HUES64 (cell line): ENCODE measurements around the gene EMB. TPM values are rescaled to one million over a fixed set of nuclear protein-coding genes. Genes with fewer than 3 reads are reported as not detected.
"Not testable (repeated sequence)": the region's sequence is repeated elsewhere in the genome, so short reads cannot be mapped to it uniquely, and the experiment has no call there.

ENCODE experiments used
- H3K27ac ChIP-seq: 2 replicates; pipeline ENCODE4 v1.7.0; 2013; ENCODE audit warnings: low read depth, low read length, inconsistent platforms
- H3K27me3 ChIP-seq: 2 replicates; pipeline ENCODE4 v1.6.1; 2013; ENCODE audit warnings: mild to moderate bottlenecking, low read length; ENCODE audit not compliant: insufficient read depth
- H3K36me3 ChIP-seq: 2 replicates; pipeline ENCODE4 v1.6.1; 2013; ENCODE audit warnings: mild to moderate bottlenecking, low read length; ENCODE audit not compliant: insufficient read depth
- H3K4me1 ChIP-seq: 2 replicates; pipeline ENCODE4 v1.6.1; 2013; ENCODE audit warnings: mild to moderate bottlenecking, low read length, moderate library complexity; ENCODE audit not compliant: insufficient read depth
- H3K4me3 ChIP-seq: 2 replicates; pipeline ENCODE4 v1.5.1; 2013; ENCODE audit warnings: mild to moderate bottlenecking, low read length, moderate library complexity
- H3K9ac ChIP-seq: 2 replicates; pipeline ENCODE4 v1.6.1; 2013; ENCODE audit warnings: mild to moderate bottlenecking, low read depth, low read length
- H3K9me3 ChIP-seq: 2 replicates; pipeline ENCODE4 v1.6.1; 2013; ENCODE audit warnings: low read depth, low read length; ENCODE audit not compliant: insufficient read depth
- WGBS: fragments of 150-250, 120-280 bp; methylation state at CpG from one replicate; pipeline ENCODE4 v1.1.7; 2013; ENCODE audit warnings: missing lambda C conversion rate; 5-methylcytosine and 5-hydroxymethylcytosine counted together
- polyA plus RNA-seq, 2 experiments: library from polyadenylated mRNA; stranded (reverse); fragments of 50-300 nt; gene quantifications; one replicate each; pipeline ENCODE4 v1.2.3, GENCODE V29; 2013

The EMB gene, protein sequence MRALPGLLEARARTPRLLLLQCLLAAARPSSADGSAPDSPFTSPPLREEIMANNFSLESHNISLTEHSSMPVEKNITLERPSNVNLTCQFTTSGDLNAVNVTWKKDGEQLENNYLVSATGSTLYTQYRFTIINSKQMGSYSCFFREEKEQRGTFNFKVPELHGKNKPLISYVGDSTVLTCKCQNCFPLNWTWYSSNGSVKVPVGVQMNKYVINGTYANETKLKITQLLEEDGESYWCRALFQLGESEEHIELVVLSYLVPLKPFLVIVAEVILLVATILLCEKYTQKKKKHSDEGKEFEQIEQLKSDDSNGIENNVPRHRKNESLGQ
- polyA plus RNA-seq (2013, experiment 1 of 2) = 19.9 TPM
- 23.7 TPM for polyA plus RNA-seq (2013, experiment 2 of 2)

GRCh38 chr5:50440651-50441492 lies at the start of gene EMB:
Gene EMB (minus strand): TSS chr5:50441288. CDS start chr5:50441151, 137 bp downstream.
- Histone ChIP-seq H3K9me3 (no peaks in the 10 kb centered on the region), H3K36me3 (no peaks in the 10 kb centered on the region), H3K4me1 (peaks cover 9% of the 10 kb centered on the region), H3K9ac (peak within 1 kb of the TSS; percentile 90), H3K4me3 (peak within 1 kb of the TSS; percentile 86), H3K27ac (peak within 1 kb of the TSS; percentile 67), H3K27me3 (no peaks in the 10 kb centered on the region)
- under 1% methylated on average over 80 of the region's 80 CpGs for WGBS

DNA sequence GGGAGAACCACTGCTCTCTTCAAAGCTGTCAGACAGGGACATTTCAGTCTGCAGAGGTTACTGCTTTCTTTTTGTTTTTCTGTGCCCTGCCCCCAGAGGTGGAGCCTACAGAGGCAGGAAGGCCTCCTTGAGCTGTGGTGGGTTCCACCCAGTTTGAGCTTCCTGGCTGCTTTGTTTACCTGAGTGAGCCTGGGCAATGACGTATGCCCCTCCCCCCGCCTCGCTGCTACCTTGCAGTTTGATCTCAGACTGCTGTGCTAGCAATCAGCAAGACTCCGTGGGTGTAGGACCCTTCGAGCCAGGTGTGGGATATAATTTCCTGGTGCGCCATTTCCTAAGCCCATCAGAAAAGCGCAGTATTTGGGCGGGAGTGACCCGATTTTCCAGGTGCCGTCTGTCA lies 48.4 kb upstream of the EMB start:
- peaks cover 16% of the 10 kb centered on the region for H3K9me3 ChIP-seq
- not testable (repeated sequence) for H3K27me3 ChIP-seq, H3K4me3 ChIP-seq, H3K9ac ChIP-seq, H3K4me1 ChIP-seq, H3K27ac ChIP-seq, H3K36me3 ChIP-seq
- WGBS = 94% methylated on average over 10 of the region's 10 CpGs

DNA sequence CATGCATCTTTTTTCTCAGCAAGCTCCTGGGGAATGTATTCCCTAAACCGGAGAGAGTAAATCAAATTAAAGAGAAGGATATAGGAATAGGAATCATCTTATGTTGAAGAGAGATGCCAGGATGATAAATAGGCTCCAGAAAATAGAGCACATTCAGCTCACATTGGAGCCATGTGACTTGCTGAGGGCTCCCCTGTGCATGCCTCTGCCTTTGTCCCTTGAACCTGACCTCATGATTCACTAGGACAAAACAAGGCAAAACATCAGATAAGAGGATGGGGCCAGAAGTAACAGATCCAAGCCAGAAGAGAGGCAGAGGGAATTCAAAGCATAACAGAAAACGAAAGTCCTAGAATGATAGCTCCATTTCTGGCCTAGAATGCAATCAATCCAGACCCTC lies 37.7 kb upstream of the EMB start:
- not testable (repeated sequence) for H3K27me3 ChIP-seq, H3K4me1 ChIP-seq, H3K9ac ChIP-seq, H3K4me3 ChIP-seq, H3K9me3 ChIP-seq, H3K27ac ChIP-seq, H3K36me3 ChIP-seq
- 93% methylated on average over 2 of the region's 2 CpGs for WGBS

DNA sequence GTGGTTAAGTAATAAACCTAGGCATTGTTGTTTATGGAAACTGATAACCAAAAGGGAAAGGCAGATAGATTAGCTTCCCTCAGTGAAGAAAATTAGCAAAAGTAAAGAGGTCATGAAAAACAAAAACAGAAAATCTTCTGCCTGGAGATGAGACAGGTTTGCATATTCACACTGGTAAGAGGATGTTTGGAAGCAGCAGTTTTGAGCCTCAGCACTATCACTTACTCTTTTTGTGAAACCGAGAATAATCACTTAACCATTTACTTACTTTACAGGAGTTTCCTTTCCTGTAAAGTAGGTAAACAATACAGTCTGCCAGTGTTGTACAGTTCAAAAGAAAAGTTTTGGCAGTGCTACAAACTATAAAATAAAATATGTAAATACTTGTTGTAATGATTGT lies 35.5 kb upstream of the EMB start:
- H3K9me3 ChIP-seq = peaks cover 16% of the 10 kb centered on the region
- H3K27ac ChIP-seq = no peak overlapping the region

DNA sequence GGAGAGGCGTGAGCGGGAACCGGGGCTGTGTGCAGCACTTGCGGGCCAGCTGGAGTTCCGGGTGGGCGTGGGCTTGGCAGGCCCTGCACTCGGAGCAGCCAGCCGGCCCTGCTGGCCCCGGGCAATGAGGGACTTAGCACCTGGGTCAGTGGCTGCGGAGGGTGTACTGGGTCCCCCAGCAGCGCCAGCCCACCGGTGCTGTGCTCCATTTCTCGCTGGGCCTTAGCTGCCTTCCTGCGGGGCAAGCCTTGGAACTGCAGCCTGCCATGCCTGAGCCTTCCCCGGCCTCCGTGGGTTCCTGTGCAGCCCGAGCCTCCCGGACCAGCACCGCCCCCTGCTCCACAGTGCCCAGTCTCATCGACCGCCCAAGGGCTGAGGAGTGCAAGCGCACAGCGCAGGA lies 23.9 kb upstream of the EMB start:
- H3K9me3 ChIP-seq, H3K4me1 ChIP-seq, H3K27me3 ChIP-seq, H3K4me3 ChIP-seq, H3K27ac ChIP-seq, H3K36me3 ChIP-seq, H3K9ac ChIP-seq: not testable (repeated sequence)
- WGBS = 95% methylated on average over 23 of the region's 23 CpGs

More for the DNA sequence above, 35.5 kb upstream of the EMB start:
- no peaks in the 10 kb centered on the region for H3K27me3 ChIP-seq
- H3K36me3 ChIP-seq = no peaks in the 10 kb centered on the region
- H3K4me3 ChIP-seq = no peak overlapping the region
- no peak overlapping the region for H3K9ac ChIP-seq
- H3K4me1 ChIP-seq = no peaks in the 10 kb centered on the region
- no CpG with 5 or more reads among the region's 1 CpG for WGBS

GRCh38 chr5:50463726-50464125 lies 22.6 kb upstream of the EMB start:
- Histone ChIP-seq H3K9me3 (peaks cover 8% of the 10 kb centered on the region; the same call in 1 of the 2 replicates), H3K4me3 (no peak overlapping the region), H3K27ac (no peak overlapping the region), H3K36me3 (no peaks in the 10 kb centered on the region), H3K4me1 (no peaks in the 10 kb centered on the region), H3K9ac (no peak overlapping the region), H3K27me3 (no peaks in the 10 kb centered on the region)
- WGBS = 94% methylated on average over 1 of the region's 1 CpG

DNA sequence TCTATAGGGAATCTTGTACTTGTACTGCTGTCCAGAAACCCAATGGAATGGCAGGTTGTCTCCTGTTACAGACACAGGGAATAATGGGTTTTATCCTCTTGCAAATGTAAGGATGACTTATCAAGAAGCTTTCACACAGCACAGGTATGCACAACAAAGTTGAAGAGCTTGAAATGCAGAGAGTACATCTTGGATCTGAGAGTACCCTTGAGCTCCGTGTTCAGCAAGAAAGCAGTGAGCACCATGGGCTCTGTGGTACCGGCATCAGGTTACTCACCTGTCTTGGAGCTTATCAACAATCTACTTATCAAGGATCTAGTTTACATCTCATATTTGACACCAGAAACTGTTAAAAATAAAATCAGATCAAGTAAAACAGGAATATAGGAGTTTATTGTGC lies 22.0 kb upstream of the EMB start:
- H3K4me1 ChIP-seq = no peaks in the 10 kb centered on the region
- H3K4me3 ChIP-seq = no peak overlapping the region
- H3K27ac ChIP-seq = no peak overlapping the region
- H3K36me3 ChIP-seq = no peaks in the 10 kb centered on the region
- H3K9ac ChIP-seq = no peak overlapping the region
- 88% methylated on average over 2 of the region's 2 CpGs for WGBS
- peaks cover 8% of the 10 kb centered on the region; the same call in 1 of the 2 replicates for H3K9me3 ChIP-seq
- no peaks in the 10 kb centered on the region for H3K27me3 ChIP-seq

GRCh38 chr5:50462579-50462978 lies 21.5 kb upstream of the EMB start:
- H3K4me1 ChIP-seq, H3K4me3 ChIP-seq: not testable (repeated sequence)
- WGBS = 82% methylated on average over 1 of the region's 1 CpG

DNA sequence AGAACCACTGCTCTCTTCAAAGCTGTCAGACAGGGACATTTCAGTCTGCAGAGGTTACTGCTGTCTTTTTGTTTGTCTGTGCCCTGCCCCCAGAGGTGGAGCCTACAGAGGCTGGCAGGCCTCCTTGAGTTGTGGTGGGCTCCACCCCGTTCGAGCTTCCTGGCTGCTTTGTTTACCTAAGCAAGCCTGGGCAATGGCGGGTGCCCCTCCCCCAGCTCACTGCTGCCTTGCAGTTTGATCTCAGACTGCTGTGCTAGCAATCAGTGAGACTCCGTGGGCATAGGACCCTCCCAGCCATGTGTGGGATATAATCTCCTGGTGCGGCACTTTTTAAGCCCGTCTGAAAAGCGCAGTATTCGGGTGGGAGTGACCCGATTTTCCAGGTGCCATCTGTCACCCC lies 17.3 kb upstream of the EMB start:
- not testable (repeated sequence) for H3K36me3 ChIP-seq, H3K9me3 ChIP-seq, H3K9ac ChIP-seq, H3K27me3 ChIP-seq, H3K4me1 ChIP-seq, H3K27ac ChIP-seq, H3K4me3 ChIP-seq
- WGBS = 77% methylated on average over 9 of the region's 9 CpGs

More at GRCh38 chr5:50462579-50462978, 21.5 kb upstream of the EMB start:
- not testable (repeated sequence) for H3K9me3 ChIP-seq, H3K27me3 ChIP-seq, H3K27ac ChIP-seq, H3K9ac ChIP-seq, H3K36me3 ChIP-seq

- H3K4me1 ChIP-seq, H3K27ac ChIP-seq, H3K27me3 ChIP-seq, H3K9ac ChIP-seq, H3K36me3 ChIP-seq, H3K9me3 ChIP-seq, H3K4me3 ChIP-seq: not testable (repeated sequence)
- WGBS = 57% methylated on average over 3 of the region's 3 CpGs
Observed at GRCh38 chr5:50449241-50449640, 8.2 kb upstream of the EMB start.

DNA sequence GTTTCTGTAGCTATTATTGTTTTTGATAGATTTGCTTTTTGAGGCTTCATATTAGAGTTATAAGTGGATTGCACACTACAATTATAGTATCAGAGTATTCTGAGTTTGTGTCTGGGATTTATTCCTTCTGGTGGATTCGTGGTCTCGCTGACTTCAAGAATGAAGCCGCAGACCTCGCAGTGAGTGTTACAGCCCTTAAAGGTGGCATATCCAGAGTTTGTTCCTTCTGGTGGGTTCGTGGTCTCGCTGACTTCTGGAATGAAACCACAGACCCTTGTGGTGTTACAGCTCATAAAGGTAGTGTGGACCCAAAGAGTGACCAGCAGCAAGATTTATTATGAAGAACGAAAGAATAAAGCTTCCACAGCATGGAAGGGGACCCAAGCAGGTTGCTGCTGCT lies 6.9 kb upstream of the EMB start:
- 97% methylated on average over 7 of the region's 7 CpGs for WGBS

More for the DNA sequence above, 6.9 kb upstream of the EMB start:
- no peak overlapping the region for H3K9ac ChIP-seq
- no peak overlapping the region for H3K4me3 ChIP-seq
- H3K4me1 ChIP-seq = no peaks in the 10 kb centered on the region
- H3K27me3 ChIP-seq = no peaks in the 10 kb centered on the region
- H3K9me3 ChIP-seq = 0 out of 2 replicates have a peak, but pooled peaks cover 4% of the 10 kb centered on the region
- H3K36me3 ChIP-seq = no peaks in the 10 kb centered on the region
- H3K27ac ChIP-seq = no peak overlapping the region
